Activated CD8-positive, alpha-beta memory T cell treated with anti-CD3 and anti-CD28 coated beads, Interleukin-2, amount 10 ng/mL, durations not matched to agents 7 days and 5 days (primary cell): Measurements from ENCODE around the gene CPNE1. TPM values are rescaled to one million over a fixed set of nuclear protein-coding genes. Genes with fewer than 3 reads are reported as not detected.

Experiments used
- ATAC-seq: fragments of 150-1000 bp; cut with Tn5 transposase; one replicate; pipeline ENCODE4 v1.10.0; 2021; ENCODE audit warnings: moderate library complexity
- CTCF ChIA-PET: fragments of 350-600 bp; sonication (Branson Sonifier 250); formaldehyde crosslinking; loops from one replicate; lab custom pipeline; 2021; ENCODE audit warnings: antibody characterized with exemption; lab: Charles Lee
- DNase-seq: peaks from one replicate; pipeline ENCODE4 v3.0.0-alpha.2; 2020
- H3K27ac Mint-ChIP-seq: one replicate; pipeline ENCODE4 v1.8.0; 2021; ENCODE audit warnings: mild to moderate bottlenecking, mixed read lengths
- H3K27me3 Mint-ChIP-seq: one replicate; pipeline ENCODE4 v1.8.0; 2021; ENCODE audit warnings: mixed read lengths
- H3K36me3 Mint-ChIP-seq: one replicate; pipeline ENCODE4 v1.8.0; 2021; ENCODE audit warnings: mild to moderate bottlenecking, mixed read lengths
- H3K4me1 Mint-ChIP-seq: one replicate; pipeline ENCODE4 v1.8.0; 2021; ENCODE audit warnings: mixed read lengths
- H3K4me3 Mint-ChIP-seq: one replicate; pipeline ENCODE4 v1.8.0; 2021; ENCODE audit warnings: mild to moderate bottlenecking, moderate library complexity, mixed read lengths
- H3K9me3 Mint-ChIP-seq: one replicate; pipeline ENCODE4 v1.8.0; 2022; ENCODE audit warnings: low read depth, mixed read lengths
- total RNA-seq, 2 experiments: library from RNA; stranded (reverse); gene quantifications; one replicate each; pipeline ENCODE4 v1.2.3, GENCODE V29; 2021

CPNE1 gene
- total RNA-seq, 2 experiments from 2014 or later: 277 to 286 TPM

- Mint-ChIP-seq H3K27ac (no peak overlapping the region), H3K9me3 (no peaks in the 10 kb centered on the region), H3K4me3 (no peak overlapping the region), H3K4me1 (peaks cover 31% of the 10 kb centered on the region), H3K27me3 (no peaks in the 10 kb centered on the region), H3K36me3 (peaks cover 4% of the 10 kb centered on the region)
- no peak for ATAC-seq
- CTCF ChIA-PET: interaction anchor here (0.8 to 2.4 kb wide), 2 partner anchors 13 to 19 kb away, joined by 3 to 9 read pairs; no protein-coding TSS in a partner anchor
- no peak for DNase-seq
Observed at GRCh38 chr20:35638751-35639150, 25.9 kb downstream of the CPNE1 start.

- ATAC-seq: no peak
- no peaks in the 10 kb centered on the region for H3K27me3 Mint-ChIP-seq
- H3K27ac Mint-ChIP-seq: no peak overlapping the region
- H3K9me3 Mint-ChIP-seq: no peaks in the 10 kb centered on the region
- H3K36me3 Mint-ChIP-seq: peaks cover 4% of the 10 kb centered on the region
- CTCF ChIA-PET: interaction anchor here (2.4 kb wide), 1 partner anchor 17 kb away, joined by 9 read pairs; no protein-coding TSS in a partner anchor
- H3K4me3 Mint-ChIP-seq: no peak overlapping the region
- H3K4me1 Mint-ChIP-seq: peaks cover 22% of the 10 kb centered on the region
- no peak for DNase-seq
Observed at GRCh38 chr20:35637276-35637675, 27.4 kb downstream of the CPNE1 start.

GRCh38 chr20:35636095-35636494, 28.6 kb downstream of the CPNE1 start:
- no peak overlapping the region for H3K27ac Mint-ChIP-seq
- CTCF ChIA-PET: interaction anchor here (1.2 kb wide), 1 partner anchor 35 kb away, joined by 4 read pairs; no protein-coding TSS in a partner anchor
- peaks cover 7% of the 10 kb centered on the region for H3K36me3 Mint-ChIP-seq
- H3K27me3 Mint-ChIP-seq: no peaks in the 10 kb centered on the region
- no peak overlapping the region for H3K4me3 Mint-ChIP-seq
- H3K4me1 Mint-ChIP-seq: peaks cover 18% of the 10 kb centered on the region
- DNase-seq (no peak), ATAC-seq (no peak)
- no peaks in the 10 kb centered on the region for H3K9me3 Mint-ChIP-seq

GRCh38 chr20:35635652-35636051, 29.0 kb downstream of the CPNE1 start:
- DNase-seq: no peak
- Mint-ChIP-seq H3K4me1 (peaks cover 14% of the 10 kb centered on the region), H3K4me3 (no peak overlapping the region), H3K27me3 (no peaks in the 10 kb centered on the region), H3K27ac (no peak overlapping the region), H3K9me3 (no peaks in the 10 kb centered on the region), H3K36me3 (peaks cover 11% of the 10 kb centered on the region)
- CTCF ChIA-PET: interaction anchor here (1.2 kb wide), 1 partner anchor 34 kb away, joined by 4 read pairs; no protein-coding TSS in a partner anchor
- ATAC-seq: no peak

- Mint-ChIP-seq H3K9me3 (no peaks in the 10 kb centered on the region), H3K27me3 (no peaks in the 10 kb centered on the region), H3K27ac (no peak overlapping the region), H3K36me3 (peaks cover 22% of the 10 kb centered on the region), H3K4me1 (peaks cover 4% of the 10 kb centered on the region), H3K4me3 (no peak overlapping the region)
- CTCF ChIA-PET: no interaction called here
- no peak for ATAC-seq
- DNase-seq: no peak
Observed at GRCh38 chr20:35632539-35633115, 32.1 kb downstream of the CPNE1 start.

- Mint-ChIP-seq H3K4me1 (peaks cover 5% of the 10 kb centered on the region), H3K9me3 (no peaks in the 10 kb centered on the region), H3K27ac (no peak overlapping the region), H3K36me3 (peaks cover 37% of the 10 kb centered on the region), H3K27me3 (no peaks in the 10 kb centered on the region), H3K4me3 (no peak overlapping the region)
- ATAC-seq (no peak), DNase-seq (peak; percentile 36)
- CTCF ChIA-PET: interaction anchor here (0.6 to 1.6 kb wide), 2 partner anchors 11 to 1439 kb away, joined by 3 to 5 read pairs; no protein-coding TSS in a partner anchor
Observed at GRCh38 chr20:35630636-35631035, 34.1 kb downstream of the CPNE1 start.

GRCh38 chr20:35629427-35630145, 35.1 kb downstream of the CPNE1 start:
- no peak overlapping the region for H3K27ac Mint-ChIP-seq
- no peaks in the 10 kb centered on the region for H3K27me3 Mint-ChIP-seq
- peaks cover 38% of the 10 kb centered on the region for H3K36me3 Mint-ChIP-seq
- DNase-seq (peak; percentile 31), ATAC-seq (no peak)
- CTCF ChIA-PET: interaction anchor here (0.8 to 1.6 kb wide), 2 partner anchors 10 to 165 kb away, joined by 3 to 5 read pairs; no protein-coding TSS in a partner anchor
- H3K4me3 Mint-ChIP-seq: no peak overlapping the region
- no peaks in the 10 kb centered on the region for H3K9me3 Mint-ChIP-seq
- H3K4me1 Mint-ChIP-seq: peaks cover 3% of the 10 kb centered on the region

GRCh38 chr20:35627121-35627520, 37.6 kb downstream of the CPNE1 start:
- Mint-ChIP-seq H3K36me3 (peaks cover 38% of the 10 kb centered on the region), H3K4me1 (peaks cover 3% of the 10 kb centered on the region), H3K4me3 (no peak overlapping the region), H3K9me3 (no peaks in the 10 kb centered on the region), H3K27me3 (no peaks in the 10 kb centered on the region), H3K27ac (no peak overlapping the region)
- DNase-seq: peak; percentile 30
- ATAC-seq: no peak
- CTCF ChIA-PET: interaction anchor here (0.8 kb wide), 1 partner anchor 8 kb away, joined by 3 read pairs; no protein-coding TSS in a partner anchor

GRCh38 chr20:35626386-35627001, 38.2 kb downstream of the CPNE1 start:
- ATAC-seq: no peak
- Mint-ChIP-seq H3K27me3 (no peaks in the 10 kb centered on the region), H3K4me3 (no peak overlapping the region), H3K9me3 (no peaks in the 10 kb centered on the region), H3K4me1 (peaks cover 3% of the 10 kb centered on the region), H3K27ac (peak overlapping the region; percentile 51), H3K36me3 (peaks cover 40% of the 10 kb centered on the region)
- CTCF ChIA-PET: no interaction called here
- peak; percentile 33 for DNase-seq

- no peak for ATAC-seq
Observed at GRCh38 chr20:35625584-35626385, 38.9 kb downstream of the CPNE1 start.

GRCh38 chr20:35621560-35621946, 43.1 kb downstream of the CPNE1 start:
- Mint-ChIP-seq H3K36me3 (peaks cover 14% of the 10 kb centered on the region), H3K4me1 (peaks cover 34% of the 10 kb centered on the region), H3K4me3 (no peak overlapping the region), H3K9me3 (no peaks in the 10 kb centered on the region), H3K27me3 (no peaks in the 10 kb centered on the region), H3K27ac (no peak overlapping the region)
- no peak for ATAC-seq
- CTCF ChIA-PET: interaction anchor here (1.1 to 4.7 kb wide), 3 partner anchors 16 to 332 kb away, joined by 3 to 59 read pairs (median 9); partner anchors contain the start of genes CPNE1, RBM12 and SCAND1
- no peak for DNase-seq

More at GRCh38 chr20:35625584-35626385, 38.9 kb downstream of the CPNE1 start:
- Mint-ChIP-seq H3K27me3 (no peaks in the 10 kb centered on the region), H3K4me3 (no peak overlapping the region), H3K27ac (peak overlapping the region; percentile 30), H3K36me3 (peaks cover 35% of the 10 kb centered on the region), H3K9me3 (no peaks in the 10 kb centered on the region), H3K4me1 (peaks cover 3% of the 10 kb centered on the region)
- CTCF ChIA-PET: no interaction called here
- no peak for DNase-seq

GRCh38 chr20:35620818-35621559, 43.7 kb downstream of the CPNE1 start:
- CTCF ChIA-PET: interaction anchor here (1.1 to 4.7 kb wide), 4 partner anchors 17 to 333 kb away, joined by 3 to 59 read pairs (median 8); partner anchors contain the start of genes CPNE1, NFS1, RBM12 and ROMO1
- no peaks in the 10 kb centered on the region for H3K27me3 Mint-ChIP-seq
- H3K36me3 Mint-ChIP-seq: peaks cover 9% of the 10 kb centered on the region
- H3K4me3 Mint-ChIP-seq: no peak overlapping the region
- peaks cover 35% of the 10 kb centered on the region for H3K4me1 Mint-ChIP-seq
- H3K9me3 Mint-ChIP-seq: no peaks in the 10 kb centered on the region
- no peak overlapping the region for H3K27ac Mint-ChIP-seq
- ATAC-seq (no peak), DNase-seq (no peak)
